K562 (cell line): ENCODE data around the gene ZSWIM7. TPM values are rescaled to one million over a fixed set of nuclear protein-coding genes. Genes with fewer than 3 reads are reported as not detected.

Experiments used
- ATAC-seq: fragments of 200-7000 bp; cut with Tn5 transposase; 3 replicates; pipeline ENCODE4 v1.9.1; 2020; ENCODE audit warnings: moderate library complexity
- BruUV-seq: library from RNA; stranded (reverse); fragments of 400-500 nt; replicated peaks from 2 replicates; lab custom pipeline; 2021; lab: Mats Ljungman, UMichigan
- CTCF ChIA-PET: fragments of 300-600 bp; formaldehyde crosslinking; extraction: SDS; loops from one replicate; lab custom pipeline; 2021; ENCODE audit warnings: low intra/inter-chr PET ratio; lab: Yijun Ruan, JAX
- POLR2A ChIA-PET: fragments of 300-600, 350-650 bp; sonication (Branson Sonifier 250); formaldehyde crosslinking; extraction: SDS; loops from one replicate; lab custom pipeline; 2021; ENCODE audit warnings: antibody characterized with exemption, inconsistent platforms; lab: Yijun Ruan, JAX
- DNase-seq, 4 experiments: peaks; one replicate each; pipeline versions ENCODE4 v3.0.0 to v3.0.0-alpha.2; 2011 to 2018; ENCODE audit warnings: low spot score in 3 of 4, mixed read lengths in 3 of 4; ENCODE audit errors: extremely low read depth in 1 of 4
- FAIRE-seq: peaks from 2 replicates; lab custom pipeline; 2011; peaks lifted over from hg19 to GRCh38; lab: Jason Lieb, UNC
- H2AFZ ChIP-seq: 2 replicates; pipeline ENCODE4 v1.6.0; 2011; ENCODE audit warnings: low read depth, low read length, control low read depth, inconsistent platforms
- H3K27ac ChIP-seq: fragments of 200-600 bp; 3 replicates; pipeline ENCODE4 v1.8.0; 2011; ENCODE audit warnings: low read depth, mild to moderate bottlenecking, control low read depth, inconsistent platforms, low read length, moderate library complexity, mixed read lengths; ENCODE audit errors: extremely low read depth
- H3K27me3 ChIP-seq, 2 experiments: fragments of 300-600 bp in 1 of 2; 2 replicates in 1 of 2; 3 replicates in 1 of 2; pipeline versions ENCODE4 v1.6.0 to v1.8.0; 2011; ENCODE audit warnings: inconsistent platforms in 2 of 2, low read length in 2 of 2, mild to moderate bottlenecking in 1 of 2, mixed read lengths in 1 of 2, moderate library complexity in 1 of 2; ENCODE audit not compliant: control insufficient read depth in 2 of 2, insufficient read depth in 2 of 2
- H3K36me3 ChIP-seq: fragments of 300-600 bp; 3 replicates; pipeline ENCODE4 v1.8.0; 2011; ENCODE audit warnings: mild to moderate bottlenecking, low read length, inconsistent platforms; ENCODE audit not compliant: control insufficient read depth, insufficient read depth
- H3K4me1 ChIP-seq, 2 experiments: fragments of 200-600 bp in 1 of 2; replicated peaks in 1 of 2; 2 replicates in 1 of 2; 3 replicates in 1 of 2; pipeline versions ENCODE4 v1.5.1 to v1.8.0; 2011; ENCODE audit warnings: inconsistent platforms in 2 of 2, low read length in 2 of 2, mild to moderate bottlenecking in 1 of 2, mixed read lengths in 1 of 2, moderate library complexity in 1 of 2; ENCODE audit not compliant: control insufficient read depth in 2 of 2, insufficient read depth in 2 of 2
- H3K4me2 ChIP-seq: 2 replicates; pipeline ENCODE4 v1.6.1; 2011; ENCODE audit warnings: low read length, control low read depth, inconsistent platforms, mixed read lengths; ENCODE audit not compliant: insufficient read depth
- H3K4me3 ChIP-seq: fragments of 200-600 bp; sonication (generic), shearing (Covaris generic); 2 replicates; pipeline ENCODE4 v1.5.1; 2016; ENCODE audit warnings: control low read depth, inconsistent platforms
- H3K79me2 ChIP-seq: fragments of 200-600 bp; 3 replicates; pipeline ENCODE4 v1.8.0; 2011; ENCODE audit warnings: low read length, inconsistent platforms; ENCODE audit not compliant: control insufficient read depth, insufficient read depth
- H3K9ac ChIP-seq, 2 experiments: 2 replicates each; pipeline versions ENCODE4 v1.6.0 to v1.6.1; 2011; ENCODE audit warnings: low read depth in 2 of 2, low read length in 2 of 2, control low read depth in 1 of 2, inconsistent platforms in 1 of 2, mild to moderate bottlenecking in 1 of 2, mixed read lengths in 1 of 2; ENCODE audit not compliant: insufficient read depth in 1 of 2
- H3K9me1 ChIP-seq: one replicate; pipeline ENCODE4 v1.6.0; 2011; ENCODE audit warnings: inconsistent platforms, mild to moderate bottlenecking, low read length, moderate library complexity; ENCODE audit not compliant: control insufficient read depth, insufficient read depth
- H3K9me3 ChIP-seq: replicated peaks from 2 replicates; pipeline ENCODE4 v1.5.1; 2011; ENCODE audit warnings: low read depth, low read length, inconsistent platforms; ENCODE audit not compliant: control insufficient read depth, insufficient read depth
- H4K20me1 ChIP-seq: replicated peaks from 2 replicates; pipeline ENCODE4 v1.6.1; 2011; ENCODE audit warnings: low read length, inconsistent platforms, mixed read lengths; ENCODE audit not compliant: control insufficient read depth, insufficient read depth
- HDAC6 ChIP-seq: IDR thresholded peaks from 2 replicates; pipeline ENCODE4 v1.6.1; 2012; ENCODE audit warnings: low read depth, mild to moderate bottlenecking, control low read depth, inconsistent platforms, low read length, moderate library complexity
- NR2C2 ChIP-seq, 2 experiments: fragments of 200-800 bp in 1 of 2; sonication (Bioruptor generic) in 1 of 2; sonication (generic) in 1 of 2; formaldehyde crosslinking in 1 of 2; IDR thresholded peaks; 2 replicates each; pipeline versions ENCODE4 v1.6.1 to v1.8.0; 2016 to 2022; ENCODE audit warnings: mild to moderate bottlenecking in 1 of 2, missing compliant biosample characterization in 1 of 2, missing genetic modification characterization in 1 of 2, missing genetic modification reagents in 1 of 2
- NR4A1 ChIP-seq, 2 experiments: fragments of 250-450 bp in 1 of 2; fragments of 450-650 bp in 1 of 2; sonication (Bioruptor Pico) in 1 of 2; IDR thresholded peaks; 2 replicates each; pipeline versions ENCODE4 v1.4.0 to v1.6.1; 2016 to 2020; ENCODE audit warnings: mild to moderate bottlenecking in 2 of 2, missing compliant biosample characterization in 1 of 2, missing genetic modification characterization in 1 of 2, moderate library complexity in 1 of 2
- RBM25 ChIP-seq: fragments of 200-400 bp; formaldehyde crosslinking; IDR thresholded peaks from 2 replicates; pipeline ENCODE4 v1.6.1; 2018; ENCODE audit warnings: low read length, low read depth, moderate library complexity; ENCODE audit not compliant: severe bottlenecking
- SRSF7 ChIP-seq: fragments of 200-400 bp; formaldehyde crosslinking; optimal IDR thresholded peaks from 2 replicates; pipeline ENCODE3; 2017; ENCODE audit warnings: mild to moderate bottlenecking, low read depth, low read length
- TAF15 ChIP-seq: fragments of 200-400 bp; formaldehyde crosslinking; IDR thresholded peaks from 2 replicates; pipeline ENCODE4 v1.6.1; 2017; ENCODE audit warnings: mild to moderate bottlenecking, low read depth, low read length, moderate library complexity
- ZC3H4 ChIP-seq: sonication (generic); formaldehyde crosslinking; IDR thresholded peaks from 2 replicates; pipeline ENCODE4 v1.9.0; 2021; ENCODE audit warnings: missing genetic modification reagents, borderline replicate concordance
- WGBS: fragments of 100-300 bp; shearing (Covaris generic); methylation state at CpG from one replicate; pipeline ENCODE4 v1.1.6; 2016; ENCODE audit warnings: low coverage, mixed read lengths; ENCODE audit not compliant: insufficient coverage; ENCODE audit errors: missing lambda C conversion rate; 5-methylcytosine and 5-hydroxymethylcytosine counted together
- in situ Hi-C: fragments of 300-500 bp; cut with MboI; formaldehyde crosslinking; loops from 4 replicates; pipeline ENCODE4 v1.15.0; 2018; ENCODE audit warnings: inconsistent platforms, mixed read lengths
- intact Hi-C: fragments of 100-400 bp; cut with micrococcal nuclease; formaldehyde crosslinking; loops from 2 replicates; pipeline ENCODE4 v1.14.2; 2022
- polyA plus RNA-seq, 8 experiments: library from polyadenylated mRNA; depleted of rRNA in 4 of 8; stranded (reverse) in 5 of 8; unstranded in 3 of 8; fragments of >200 nt; fragmentation: Nextera tagmentation in 2 of 8; fragmentation: Illumina TruSeq in 1 of 8; extraction: Ambion mirVana in 2 of 8; extraction: Trizol in 1 of 8; gene quantifications; 2 replicates each; pipeline versions ENCODE4 v1.2.1 to v1.2.3, GENCODE V29; 2011 to 2014; ENCODE audit warnings: inconsistent platforms in 1 of 8, missing spikeins in 1 of 8
- total RNA-seq, 7 experiments: library from RNA; depleted of rRNA in 6 of 7; stranded (reverse); fragments of >200 nt in 6 of 7; fragmentation: Illumina TruSeq in 2 of 7; extraction: Trizol in 2 of 7; gene quantifications; 2 replicates each; pipeline versions ENCODE4 v1.2.1 to v1.2.3, GENCODE V29; 2011 to 2021; ENCODE audit warnings: low replicate concordance in 1 of 7

The ZSWIM7 gene
- total and polyA plus RNA-seq, 9 of the 15 experiments (the other 6 are each of a cell fraction or from before 2014, with no cell fraction given), result 5.9 to 18.7 (median 9.5) TPM

DNA sequence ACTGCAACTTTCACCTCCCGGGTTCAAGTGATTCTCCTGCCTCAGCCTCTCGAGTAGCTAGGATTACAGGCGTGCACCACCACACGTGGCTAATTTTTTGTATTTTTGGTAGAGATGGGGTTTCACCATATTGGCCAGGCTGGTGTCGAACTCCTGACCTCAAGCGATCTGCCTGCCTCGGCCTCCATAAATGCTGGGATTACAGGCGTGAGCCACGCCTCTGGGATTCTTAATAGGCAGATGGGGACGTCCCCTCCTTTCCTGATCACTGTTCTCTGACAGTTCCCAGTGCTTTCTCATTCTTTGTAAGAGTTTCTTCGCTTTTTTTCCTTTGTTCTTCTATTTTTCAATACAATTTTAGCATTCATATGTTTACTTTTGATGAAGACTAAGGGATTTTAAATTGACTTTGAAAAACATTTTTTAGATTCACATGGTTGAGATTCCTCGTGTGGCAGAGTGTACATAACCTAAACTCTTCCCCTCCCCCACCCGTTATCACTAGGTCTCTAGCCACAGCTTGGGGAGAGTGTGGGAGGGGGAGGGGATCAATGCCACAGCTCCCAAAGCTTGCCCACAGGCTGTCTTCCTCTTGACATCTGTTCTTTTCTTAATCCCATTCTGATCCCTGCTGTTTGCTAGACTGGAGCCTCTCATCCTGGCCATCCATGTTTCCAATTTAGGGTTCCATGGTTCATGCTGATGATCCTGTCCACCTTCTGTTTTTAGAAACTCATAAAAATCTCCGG lies 43.5 kb downstream of the ZSWIM7 start (continued):
- TF ChIP-seq TAF15, result no peak
- TF ChIP-seq NR4A1 (CRISPR knock-in tag; IDR thresholded peaks at IDR 0.05), result no peak
- no peak for TF ChIP-seq NR4A1 (tag; IDR thresholded peaks at IDR 0.05)
- TF ChIP-seq HDAC6, result no peak

DNA sequence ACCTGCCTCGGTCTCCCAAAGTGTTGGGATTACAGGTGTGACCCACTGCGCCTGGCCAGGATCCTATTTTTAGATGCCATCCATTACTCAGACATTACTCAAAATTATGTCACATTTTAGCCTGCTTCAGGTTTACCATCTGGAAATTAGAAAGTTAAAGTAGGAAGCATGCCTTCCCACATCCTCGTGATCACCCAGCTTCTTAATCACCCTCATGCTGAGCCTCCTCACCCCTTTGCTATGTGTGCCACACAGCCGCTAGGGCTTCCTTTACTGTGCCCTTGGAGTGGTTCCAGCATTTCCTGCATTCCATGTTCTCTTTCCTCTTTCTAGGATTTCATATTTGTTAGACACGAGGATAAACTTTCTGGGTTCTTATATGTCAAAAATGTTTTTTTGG lies 45.3 kb downstream of the ZSWIM7 start:
- no TSS peak for BruUV-seq
- ATAC-seq (no peak), DNase-seq (no peak), FAIRE-seq (no peak)
- Histone ChIP-seq H4K20me1 (peaks cover 5% of the 10 kb centered on the region; the same call in 1 of the 2 replicates), H3K4me1 (peaks cover 29 to 45% of the 10 kb centered on the region in 2 experiments), H3K9ac (no peak overlapping the region), H3K27ac (no peak overlapping the region), H3K36me3 (peaks cover 7% of the 10 kb centered on the region; the same call in 2 of the 3 replicates), H3K79me2 (peaks cover 32% of the 10 kb centered on the region), H3K27me3 (no peaks in the 10 kb centered on the region), H3K4me3 (no peak overlapping the region), H3K9me3 (no peaks in the 10 kb centered on the region), H3K9me1 (no peaks in the 10 kb centered on the region), H2AFZ (no peak overlapping the region), H3K4me2 (no peak overlapping the region)
- POLR2A ChIA-PET, result no interaction called here
- 94% methylated on average over 4 of the region's 5 CpGs for WGBS
- intact Hi-C loops, result no loop called here
- TF ChIP-seq NR2C2 (CRISPR knock-in tag; IDR thresholded peaks at IDR 0.05), result no peak
- TF ChIP-seq NR2C2 (tag; IDR thresholded peaks at IDR 0.05), result no peak
- TF ChIP-seq RBM25, result no peak
- TF ChIP-seq SRSF7, result no peak
- TF ChIP-seq ZC3H4 (CRISPR knock-in tag), result no peak
- CTCF ChIA-PET, result no interaction called here
- in situ Hi-C loops, result loop anchor here (25.0 kb wide), 1 partner anchor 692 kb away; the partner anchor contains the start of gene PMP22
